Panc1 (cell line): ENCODE data around the gene CDK8.

Source experiments
- CTCF ChIP-seq: fragments of 450-650 bp; IDR thresholded peaks from 2 replicates; pipeline ENCODE4 v1.5.1; 2017; ENCODE audit warnings: mild to moderate bottlenecking
- POLR2AphosphoS5 ChIP-seq: IDR thresholded peaks from 2 replicates; pipeline ENCODE4 v1.6.1; 2012; ENCODE audit warnings: mild to moderate bottlenecking, low read depth, low read length, moderate library complexity
- REST ChIP-seq, 2 experiments: IDR thresholded peaks; 2 replicates each; pipeline ENCODE4 v1.6.1; 2011 to 2012; ENCODE audit warnings: low read depth in 2 of 2, control low read depth in 1 of 2, low read length in 1 of 2, mild to moderate bottlenecking in 1 of 2, moderate library complexity in 1 of 2; ENCODE audit not compliant: insufficient read depth in 1 of 2

GRCh38 chr13:26436914-26437313 is 183.0 kb downstream of the CDK8 start:
- TF ChIP-seq CTCF (no peak), POLR2AphosphoS5 (no peak), REST (IDR thresholded peaks at IDR 0.05; ENCODE audit: insufficient read depth in 1 of 2, low read depth in 2 of 2, low read length in 1 of 2) (no peak)
